B cell (primary cell): ENCODE measurements around the gene CCDC28B. TPM values are rescaled to one million over a fixed set of nuclear protein-coding genes. Genes with fewer than 3 reads are reported as not detected.

Source experiments
- ATAC-seq: fragments of 200-7000 bp; cut with Tn5 transposase; one replicate; pipeline ENCODE4 v1.10.0; 2021; ENCODE audit warnings: low read depth, mild to moderate bottlenecking, moderate number of reproducible peaks, moderate library complexity
- CTCF ChIA-PET: fragments of 350-600 bp; sonication (Branson Sonifier 250); formaldehyde crosslinking; loops from one replicate; lab custom pipeline; 2021; ENCODE audit warnings: antibody characterized with exemption, inconsistent platforms; lab: Charles Lee
- POLR2A ChIA-PET: fragments of 350-600 bp; sonication (Branson Sonifier 250); formaldehyde crosslinking; loops from one replicate; lab custom pipeline; 2021; ENCODE audit warnings: antibody characterized with exemption; lab: Charles Lee
- DNase-seq: peaks from one replicate; pipeline ENCODE4 v3.0.0; 2013
- H2AFZ ChIP-seq: 2 replicates; pipeline ENCODE4 v1.6.1; 2012; ENCODE audit warnings: mild to moderate bottlenecking, low read depth, low read length; ENCODE audit not compliant: insufficient read depth, poor library complexity, severe bottlenecking
- H3K27ac ChIP-seq, 2 donors: 1 replicate in 1 of 2; 2 replicates in 1 of 2; pipeline ENCODE4 v1.5.1; 2012 to 2013; ENCODE audit warnings: low read length in 2 of 2, mild to moderate bottlenecking in 2 of 2, moderate library complexity in 1 of 2
- H3K27me3 ChIP-seq, 4 experiments: fragments of 200-600 bp in 1 of 4; sonication (generic) in 1 of 4; replicated peaks in 1 of 4; 1 replicate in 2 of 4; 2 replicates in 2 of 4; pipeline versions ENCODE4 v1.6.1 to v1.7.0; 2013 to 2016; ENCODE audit warnings: low read length in 3 of 4, mild to moderate bottlenecking in 2 of 4, mixed read lengths in 1 of 4, moderate library complexity in 1 of 4; ENCODE audit not compliant: insufficient read depth in 4 of 4, control insufficient read depth in 3 of 4; ENCODE audit errors: control extremely low read depth in 1 of 4
- H3K36me3 ChIP-seq, 2 experiments: replicated peaks in 1 of 2; 1 replicate in 1 of 2; 2 replicates in 1 of 2; pipeline versions ENCODE4 v1.6.1 to v1.7.1; 2013; ENCODE audit warnings: low read length in 1 of 2; ENCODE audit not compliant: insufficient read depth in 2 of 2, control insufficient read depth in 1 of 2; ENCODE audit errors: control extremely low read depth in 1 of 2, extremely low read depth in 1 of 2
- H3K4me1 ChIP-seq, 2 donors: fragments of 200-600 bp in 1 of 2; sonication (generic) in 1 of 2; 1 replicate in 1 of 2; 2 replicates in 1 of 2; pipeline versions ENCODE4 v1.5.1 to v1.6.1; 2013 to 2017; ENCODE audit warnings: low read length in 2 of 2; ENCODE audit not compliant: control insufficient read depth in 2 of 2, insufficient read depth in 2 of 2
- H3K4me2 ChIP-seq: replicated peaks from 2 replicates; pipeline ENCODE3; 2012; ENCODE audit warnings: mild to moderate bottlenecking, low read depth, low read length; ENCODE audit not compliant: poor library complexity, severe bottlenecking
- H3K4me3 ChIP-seq, 5 experiments: fragments of 200-600 bp in 1 of 5; sonication (generic) in 1 of 5; 1 replicate in 3 of 5; 2 replicates in 2 of 5; pipeline versions ENCODE4 v1.5.1 to v1.7.0; 2011 to 2016; ENCODE audit warnings: low read length in 4 of 5, mild to moderate bottlenecking in 4 of 5, low read depth in 2 of 5, control low read depth in 1 of 5, moderate library complexity in 1 of 5; ENCODE audit not compliant: insufficient read depth in 1 of 5; ENCODE audit errors: control extremely low read depth in 1 of 5, extremely low read depth in 1 of 5
- H3K79me2 ChIP-seq: fragments of 200-600 bp; sonication (generic); one replicate; pipeline ENCODE4 v1.6.0; 2016; ENCODE audit warnings: low read length; ENCODE audit not compliant: control insufficient read depth, insufficient read depth
- H3K9ac ChIP-seq: fragments of 200-600 bp; sonication (generic); 2 replicates; pipeline ENCODE4 v1.6.1; 2017; ENCODE audit warnings: mild to moderate bottlenecking, low read length, moderate library complexity
- H3K9me3 ChIP-seq, 3 donors: one replicate each; pipeline versions ENCODE4 v1.6.1 to v1.7.1; 2013; ENCODE audit warnings: low read length in 2 of 3; ENCODE audit not compliant: control insufficient read depth in 2 of 3, insufficient read depth in 1 of 3; ENCODE audit errors: control extremely low read depth in 1 of 3
- H4K20me1 ChIP-seq: 2 replicates; pipeline ENCODE4 v1.6.0; 2012; ENCODE audit warnings: mild to moderate bottlenecking, low read length; ENCODE audit not compliant: insufficient read depth, control insufficient read depth, poor library complexity, severe bottlenecking
- H3K27ac Mint-ChIP-seq: one replicate; pipeline ENCODE4 v1.8.0; 2021; ENCODE audit warnings: mixed read lengths
- H3K27me3 Mint-ChIP-seq: one replicate; pipeline ENCODE4 v1.8.0; 2021; ENCODE audit warnings: mixed read lengths
- H3K4me1 Mint-ChIP-seq: one replicate; pipeline ENCODE4 v1.8.0; 2021; ENCODE audit warnings: mixed read lengths
- H3K4me3 Mint-ChIP-seq: one replicate; pipeline ENCODE4 v1.8.0; 2021; ENCODE audit warnings: mixed read lengths
- H3K9me3 Mint-ChIP-seq: one replicate; pipeline ENCODE4 v1.8.0; 2022; ENCODE audit warnings: mixed read lengths; ENCODE audit not compliant: insufficient read depth
- CTCF ChIP-seq: fragments of 200-600 bp; IDR thresholded peaks from one replicate; pipeline ENCODE4 v1.8.0; 2022; ENCODE audit warnings: antibody characterized with exemption, mild to moderate bottlenecking
- EZH2 ChIP-seq: IDR thresholded peaks from 2 replicates; pipeline ENCODE4 v1.6.1; 2012; ENCODE audit warnings: borderline replicate concordance, low read depth, mild to moderate bottlenecking, moderate library complexity, low read length; ENCODE audit not compliant: insufficient read depth, poor library complexity, severe bottlenecking
- WGBS: methylation state at CpG from one replicate; pipeline ENCODE4 v1.1.5; 2013; ENCODE audit warnings: missing lambda C conversion rate; ENCODE audit not compliant: insufficient coverage; 5-methylcytosine and 5-hydroxymethylcytosine counted together
- intact Hi-C: fragments of 100-400 bp; cut with micrococcal nuclease; formaldehyde crosslinking; loops from one replicate; pipeline ENCODE4 v1.10.0; 2022
- polyA plus RNA-seq: library from polyadenylated mRNA; depleted of rRNA; stranded (reverse); fragments of >200 nt; gene quantifications from 2 replicates; pipeline ENCODE4 v1.2.3, GENCODE V29; 2012
- total RNA-seq, 2 donors: library from RNA; stranded (reverse); fragments of 120-200 nt in 1 of 2; gene quantifications; 1 replicate in 1 of 2; 2 replicates in 1 of 2; pipeline versions ENCODE4 v1.2.3 to v1.2.4, GENCODE V29; 2013 to 2022

The CCDC28B gene
- total and polyA plus RNA-seq, 2 donors (not counting 1 experiment from before 2014, with no cell fraction given) = 7.8 to 8.0 TPM

DNA sequence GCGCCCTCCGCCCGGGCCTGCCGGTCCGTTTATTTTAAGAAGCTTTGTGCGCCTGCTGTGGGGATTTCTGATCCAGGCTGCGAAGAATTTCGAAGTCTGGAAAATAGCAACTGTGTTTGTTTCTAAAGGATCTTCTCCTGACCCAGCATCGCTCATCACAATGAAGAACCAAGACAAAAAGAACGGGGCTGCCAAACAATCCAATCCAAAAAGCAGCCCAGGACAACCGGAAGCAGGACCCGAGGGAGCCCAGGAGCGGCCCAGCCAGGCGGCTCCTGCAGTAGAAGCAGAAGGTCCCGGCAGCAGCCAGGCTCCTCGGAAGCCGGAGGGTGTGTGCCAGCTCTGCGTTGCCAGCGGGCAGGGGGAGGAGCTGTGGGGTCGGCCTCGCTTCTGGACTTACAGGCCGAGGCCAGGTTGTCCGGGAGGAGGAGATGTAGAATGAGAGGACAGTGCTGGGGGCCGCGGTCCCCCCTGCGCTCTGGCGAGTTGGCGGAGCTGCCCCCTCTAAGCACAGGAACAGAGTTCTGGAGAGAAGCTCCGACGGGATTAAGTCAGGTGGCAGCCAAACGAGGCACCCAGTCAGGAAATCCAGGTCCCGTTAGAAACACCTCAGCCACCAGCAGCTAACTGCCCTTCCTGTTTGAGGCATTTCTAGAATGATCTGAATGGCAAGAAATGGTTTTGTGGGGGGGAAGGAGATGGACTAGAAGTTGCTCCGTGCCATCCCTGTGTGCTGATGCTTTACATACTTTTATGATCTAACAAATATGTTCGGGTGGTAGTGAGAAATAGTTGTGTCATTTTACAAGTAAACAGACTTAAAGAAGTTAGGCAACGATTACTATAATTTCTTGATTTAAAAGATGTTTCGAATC is 20.0 kb upstream of the CCDC28B start:
- no peak for DNase-seq
- Mint-ChIP-seq H3K9me3 (no peaks in the 10 kb centered on the region), H3K4me3 (peak overlapping the region; percentile 96), H3K27me3 (no peaks in the 10 kb centered on the region), H3K4me1 (peaks cover 39% of the 10 kb centered on the region), H3K27ac (peak overlapping the region; percentile 84)
- Histone ChIP-seq H3K27ac (peak overlapping the region; percentile 76 to 90), H3K36me3 (peaks cover 0 to 22% of the 10 kb centered on the region in 2 experiments), H3K4me3 (peak overlapping the region; percentile 71 to 92 (median 76)), H4K20me1 (peaks cover 23% of the 10 kb centered on the region), H3K4me2 (peak overlapping the region; percentile 99), H3K4me1 (peaks cover 21 to 31% of the 10 kb centered on the region in 2 donors), H3K79me2 (peaks cover 49% of the 10 kb centered on the region), H3K27me3 (no peaks in the 10 kb centered on the region), H3K9ac (peak overlapping the region; percentile 82), H3K9me3 (no peaks in the 10 kb centered on the region), H2AFZ (peak overlapping the region; percentile 85)
- no peak for ATAC-seq
- no peak for TF ChIP-seq EZH2
- no peak for TF ChIP-seq CTCF
- ChIA-PET CTCF (interaction anchor here (0.9 to 2.0 kb wide), 6 partner anchors 35 to 116 kb away, joined by 3 to 6 read pairs (median 3); no protein-coding TSS in a partner anchor), POLR2A (interaction anchor here (0.5 to 2.0 kb wide), 10 partner anchors 20 to 156 kb away, joined by 3 to 11 read pairs (median 4); partner anchors contain the start of genes CCDC28B, HDAC1, MARCKSL1 and TMEM39B)
- intact Hi-C loops = loop anchor here (1.0 kb wide), 2 partner anchors 73 to 171 kb away; no protein-coding TSS in a partner anchor
- WGBS = 5% methylated on average over 25 of the region's 36 CpGs
